ENCODE results near the gene AKR1E2. TPM values are rescaled to one million over a fixed set of nuclear protein-coding genes. Genes with fewer than 3 reads are reported as not detected.
"Not testable (repeated sequence)": the region's sequence is repeated elsewhere in the genome, so short reads cannot be mapped to it uniquely, and the experiment has no call there.

The AKR1E2 gene
- total and polyA plus RNA-seq, 4 donors = 4.3 to 26.7 (median 9.1) TPM

- DNase-seq (ENCODE audit: low read depth in 4 of 6, low spot score in 6 of 6) = no peak
- H3K27ac ChIP-seq (ENCODE audit: low read depth, low read length) = no peak overlapping the region
- no peaks in the 10 kb centered on the region for H3K4me1 ChIP-seq (ENCODE audit: control insufficient read depth, insufficient read depth, low read length)
- H3K27me3 ChIP-seq (ENCODE audit: control insufficient read depth, insufficient read depth, low read length) = no peaks in the 10 kb centered on the region
- WGBS (ENCODE audit: insufficient coverage) = no CpG with 5 or more reads among the region's 2 CpGs
- H3K9me3 ChIP-seq (ENCODE audit: control insufficient read depth, insufficient read depth, low read length) = no peaks in the 10 kb centered on the region
- no peak overlapping the region for H3K4me3 ChIP-seq (ENCODE audit: low read depth, low read length)
- no peaks in the 10 kb centered on the region for H3K36me3 ChIP-seq (ENCODE audit: control insufficient read depth, insufficient read depth, low read length)
Observed at GRCh38 chr10:4812046-4812445, 14.0 kb upstream of the AKR1E2 start.

GRCh38 chr10:4813023-4813422 lies 13.0 kb upstream of the AKR1E2 start:
- Histone ChIP-seq H3K36me3 (ENCODE audit: control insufficient read depth, insufficient read depth, low read length) (no peaks in the 10 kb centered on the region), H3K4me1 (ENCODE audit: control insufficient read depth, insufficient read depth, low read length) (no peaks in the 10 kb centered on the region), H3K27me3 (ENCODE audit: control insufficient read depth, insufficient read depth, low read length) (no peaks in the 10 kb centered on the region), H3K27ac (ENCODE audit: low read depth, low read length) (no peak overlapping the region), H3K4me3 (ENCODE audit: low read depth, low read length) (no peak overlapping the region), H3K9me3 (ENCODE audit: control insufficient read depth, insufficient read depth, low read length) (no peaks in the 10 kb centered on the region)
- DNase-seq (ENCODE audit: low read depth in 4 of 6, low spot score in 6 of 6) = no peak
- 81% methylated on average over 4 of the region's 6 CpGs for WGBS (ENCODE audit: insufficient coverage)

GRCh38 chr10:4813496-4813895 lies 12.5 kb upstream of the AKR1E2 start:
- H3K27me3 ChIP-seq (ENCODE audit: control insufficient read depth, insufficient read depth, low read length) = no peaks in the 10 kb centered on the region
- H3K4me1 ChIP-seq (ENCODE audit: control insufficient read depth, insufficient read depth, low read length) = no peaks in the 10 kb centered on the region
- no peaks in the 10 kb centered on the region for H3K9me3 ChIP-seq (ENCODE audit: control insufficient read depth, insufficient read depth, low read length)
- no peak overlapping the region for H3K27ac ChIP-seq (ENCODE audit: low read depth, low read length)
- no peak for DNase-seq (ENCODE audit: low read depth in 4 of 6, low spot score in 6 of 6)
- H3K4me3 ChIP-seq (ENCODE audit: low read depth, low read length) = no peak overlapping the region
- no peaks in the 10 kb centered on the region for H3K36me3 ChIP-seq (ENCODE audit: control insufficient read depth, insufficient read depth, low read length)
- WGBS (ENCODE audit: insufficient coverage) = 0% methylated on average over 1 of the region's 5 CpGs

DNA sequence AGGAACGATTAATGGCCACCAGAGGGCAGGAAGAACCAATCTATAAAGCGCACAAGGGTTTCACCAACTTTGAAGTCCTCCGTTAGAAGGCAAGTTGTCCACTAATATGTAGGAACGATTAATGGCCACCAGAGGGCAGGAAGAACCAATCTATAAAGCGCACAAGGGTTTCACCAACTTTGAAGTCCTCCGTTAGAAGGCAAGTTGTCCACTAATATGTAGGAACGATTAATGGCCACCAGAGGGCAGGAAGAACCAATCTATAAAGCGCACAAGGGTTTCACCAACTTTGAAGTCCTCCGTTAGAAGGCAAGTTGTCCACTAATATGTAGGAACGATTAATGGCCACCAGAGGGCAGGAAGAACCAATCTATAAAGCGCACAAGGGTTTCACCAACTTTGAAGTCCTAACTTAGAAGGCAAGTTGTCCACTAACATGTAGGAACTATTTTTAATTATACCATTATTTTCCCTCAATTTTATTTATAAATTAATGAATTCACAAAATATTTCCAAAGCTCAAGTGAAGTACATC lies 10.3 kb upstream of the AKR1E2 start:
- H3K27me3 ChIP-seq (ENCODE audit: control insufficient read depth, insufficient read depth, low read length); H3K9me3 ChIP-seq (ENCODE audit: control insufficient read depth, insufficient read depth, low read length); H3K4me1 ChIP-seq (ENCODE audit: control insufficient read depth, insufficient read depth, low read length); DNase-seq (ENCODE audit: low read depth in 4 of 6, low spot score in 6 of 6); H3K4me3 ChIP-seq (ENCODE audit: low read depth, low read length); H3K27ac ChIP-seq (ENCODE audit: low read depth, low read length); H3K36me3 ChIP-seq (ENCODE audit: control insufficient read depth, insufficient read depth, low read length): not testable (repeated sequence)
- no CpG with 5 or more reads among the region's 11 CpGs for WGBS (ENCODE audit: insufficient coverage)

DNA sequence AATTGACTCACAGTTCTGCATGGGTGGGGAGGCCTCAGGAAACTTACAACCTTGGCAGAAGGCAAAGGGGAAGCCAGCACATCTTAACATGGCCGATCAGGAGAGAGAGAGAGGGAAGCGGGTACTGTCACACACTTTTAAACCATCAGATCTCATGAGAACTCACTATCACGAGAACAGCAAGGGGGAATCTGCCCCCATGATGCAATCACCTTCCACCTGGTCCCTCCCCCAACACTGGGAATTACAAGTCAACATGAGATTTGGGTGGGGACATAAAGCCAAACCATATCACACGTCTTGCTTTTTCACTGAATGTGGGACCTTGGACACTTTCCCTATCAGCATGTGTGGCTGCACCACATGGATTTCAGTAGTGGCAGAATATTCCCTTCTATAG lies 9.0 kb upstream of the AKR1E2 start:
- Histone ChIP-seq H3K4me3 (ENCODE audit: low read depth, low read length) (no peak overlapping the region), H3K4me1 (ENCODE audit: control insufficient read depth, insufficient read depth, low read length) (peaks cover 5% of the 10 kb centered on the region), H3K27ac (ENCODE audit: low read depth, low read length) (no peak overlapping the region), H3K9me3 (ENCODE audit: control insufficient read depth, insufficient read depth, low read length) (no peaks in the 10 kb centered on the region), H3K27me3 (ENCODE audit: control insufficient read depth, insufficient read depth, low read length) (peaks cover 4% of the 10 kb centered on the region), H3K36me3 (ENCODE audit: control insufficient read depth, insufficient read depth, low read length) (no peaks in the 10 kb centered on the region)
- DNase-seq (ENCODE audit: low read depth in 4 of 6, low spot score in 6 of 6) = no peak
- WGBS (ENCODE audit: insufficient coverage) = 92% methylated on average over 2 of the region's 4 CpGs

- no peak overlapping the region for H3K4me3 ChIP-seq (ENCODE audit: low read depth, low read length)
- H3K9me3 ChIP-seq (ENCODE audit: control insufficient read depth, insufficient read depth, low read length) = no peaks in the 10 kb centered on the region
- H3K27me3 ChIP-seq (ENCODE audit: control insufficient read depth, insufficient read depth, low read length) = peaks cover 4% of the 10 kb centered on the region
- WGBS (ENCODE audit: insufficient coverage) = no CpG with 5 or more reads among the region's 2 CpGs
- no peaks in the 10 kb centered on the region for H3K36me3 ChIP-seq (ENCODE audit: control insufficient read depth, insufficient read depth, low read length)
- H3K4me1 ChIP-seq (ENCODE audit: control insufficient read depth, insufficient read depth, low read length) = peaks cover 5% of the 10 kb centered on the region
- H3K27ac ChIP-seq (ENCODE audit: low read depth, low read length) = no peak overlapping the region
- no peak for DNase-seq (ENCODE audit: low read depth in 4 of 6, low spot score in 6 of 6)
Observed at GRCh38 chr10:4819067-4819466, 6.9 kb upstream of the AKR1E2 start.

GRCh38 chr10:4819707-4820106 lies 6.3 kb upstream of the AKR1E2 start:
- Histone ChIP-seq H3K27me3 (ENCODE audit: control insufficient read depth, insufficient read depth, low read length) (peaks cover 4% of the 10 kb centered on the region), H3K4me3 (ENCODE audit: low read depth, low read length) (no peak overlapping the region), H3K27ac (ENCODE audit: low read depth, low read length) (no peak overlapping the region), H3K9me3 (ENCODE audit: control insufficient read depth, insufficient read depth, low read length) (no peaks in the 10 kb centered on the region), H3K4me1 (ENCODE audit: control insufficient read depth, insufficient read depth, low read length) (peaks cover 5% of the 10 kb centered on the region), H3K36me3 (ENCODE audit: control insufficient read depth, insufficient read depth, low read length) (no peaks in the 10 kb centered on the region)
- WGBS (ENCODE audit: insufficient coverage) = 76% methylated on average over 3 of the region's 7 CpGs
- DNase-seq (ENCODE audit: low read depth in 4 of 6, low spot score in 6 of 6) = no peak

DNA sequence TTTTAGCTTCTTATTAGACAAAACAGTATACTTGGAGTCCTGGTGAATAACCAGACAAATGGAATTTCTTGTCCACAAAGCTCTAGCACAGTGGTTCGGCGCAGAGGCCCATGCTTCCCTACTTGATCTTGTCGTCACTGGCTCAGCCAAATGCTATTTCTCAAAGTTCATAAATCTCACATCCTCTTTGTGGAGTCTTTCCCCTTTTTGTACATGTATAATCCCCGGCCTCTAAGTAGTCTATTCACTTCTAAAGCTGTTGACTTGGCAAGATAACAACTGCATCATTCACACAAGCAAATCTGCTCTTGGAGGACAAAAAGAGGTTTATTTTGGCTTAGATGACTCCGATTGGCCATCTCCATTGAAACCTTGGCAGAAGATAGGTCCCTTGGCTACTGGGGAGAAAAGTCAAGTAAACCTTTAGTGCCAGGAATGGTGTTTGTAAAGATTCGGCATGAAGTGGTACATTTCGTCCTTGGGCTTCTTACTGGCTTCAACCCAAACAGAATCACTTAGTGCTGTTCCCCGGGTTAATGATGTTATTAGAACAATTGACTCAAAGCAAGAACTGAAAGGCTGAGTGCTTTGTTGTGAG lies 5.1 kb upstream of the AKR1E2 start:
- peaks cover 6% of the 10 kb centered on the region for H3K27me3 ChIP-seq (ENCODE audit: control insufficient read depth, insufficient read depth, low read length)
- no peaks in the 10 kb centered on the region for H3K9me3 ChIP-seq (ENCODE audit: control insufficient read depth, insufficient read depth, low read length)
- no peaks in the 10 kb centered on the region for H3K36me3 ChIP-seq (ENCODE audit: control insufficient read depth, insufficient read depth, low read length)
- DNase-seq (ENCODE audit: low read depth in 4 of 6, low spot score in 6 of 6) = peak; percentile 78 to 94 (median 82)
- peak overlapping the region; percentile 81 for H3K27ac ChIP-seq (ENCODE audit: low read depth, low read length)
- WGBS (ENCODE audit: insufficient coverage) = 27% methylated on average over 4 of the region's 8 CpGs
- no peak overlapping the region for H3K4me3 ChIP-seq (ENCODE audit: low read depth, low read length)
- H3K4me1 ChIP-seq (ENCODE audit: control insufficient read depth, insufficient read depth, low read length) = peaks cover 13% of the 10 kb centered on the region

DNA sequence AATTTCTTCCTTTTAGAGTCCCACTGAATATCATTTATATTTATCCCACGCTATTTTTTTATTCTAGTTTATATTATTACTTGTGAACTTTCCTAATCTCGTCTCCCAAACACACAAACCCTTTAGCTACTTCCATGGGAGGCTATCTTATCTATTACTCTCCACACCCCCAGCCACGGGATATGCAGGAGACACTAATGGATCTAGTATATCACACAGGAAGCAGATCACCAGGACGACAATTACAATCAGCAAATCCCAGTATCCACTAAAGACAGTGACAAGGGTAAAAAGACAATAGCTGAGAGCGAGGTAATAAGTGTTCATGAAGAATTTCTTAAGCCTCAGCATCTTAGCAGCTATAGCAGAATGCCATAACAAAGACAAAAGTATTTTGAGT lies 3.8 kb upstream of the AKR1E2 start:
- Histone ChIP-seq H3K27me3 (ENCODE audit: control insufficient read depth, insufficient read depth, low read length) (peaks cover 6% of the 10 kb centered on the region), H3K36me3 (ENCODE audit: control insufficient read depth, insufficient read depth, low read length) (no peaks in the 10 kb centered on the region), H3K9me3 (ENCODE audit: control insufficient read depth, insufficient read depth, low read length) (no peaks in the 10 kb centered on the region), H3K27ac (ENCODE audit: low read depth, low read length) (no peak overlapping the region), H3K4me3 (ENCODE audit: low read depth, low read length) (no peak overlapping the region), H3K4me1 (ENCODE audit: control insufficient read depth, insufficient read depth, low read length) (peaks cover 21% of the 10 kb centered on the region)
- no peak for DNase-seq (ENCODE audit: low read depth in 4 of 6, low spot score in 6 of 6)
- no CpG with 5 or more reads among the region's 5 CpGs for WGBS (ENCODE audit: insufficient coverage)

DNA sequence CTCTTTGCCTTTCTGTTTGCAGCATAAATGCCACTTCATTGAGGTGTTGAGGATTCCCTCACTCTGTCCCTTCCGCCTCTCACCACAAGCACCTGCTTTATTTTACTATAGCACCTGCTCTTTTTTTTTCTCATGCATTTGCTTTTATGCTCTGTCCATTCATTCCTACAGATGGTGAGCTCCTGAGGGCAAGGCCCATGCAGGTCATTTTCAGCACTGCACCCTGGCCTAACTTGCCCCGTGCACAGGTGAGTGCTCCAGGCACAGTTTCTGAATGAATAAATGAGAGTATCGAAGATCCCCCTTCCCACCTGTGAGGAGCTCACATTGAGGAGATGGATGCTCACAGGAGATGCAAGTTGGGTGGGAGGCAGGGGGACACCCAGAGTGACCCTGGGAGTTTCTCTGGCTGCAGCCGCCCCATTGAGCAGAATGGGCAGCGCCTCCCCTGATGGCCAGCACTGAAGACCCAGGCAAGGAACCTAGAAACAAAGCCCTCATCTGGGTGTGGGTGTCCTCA lies 1.2 kb upstream of the AKR1E2 start:
- no peak for DNase-seq (ENCODE audit: low read depth in 4 of 6, low spot score in 6 of 6)

More for the DNA sequence above, 1.2 kb upstream of the AKR1E2 start:
- 95% methylated on average over 4 of the region's 5 CpGs for WGBS (ENCODE audit: insufficient coverage)
- peaks cover 2% of the 10 kb centered on the region for H3K27me3 ChIP-seq (ENCODE audit: control insufficient read depth, insufficient read depth, low read length)
- H3K27ac ChIP-seq (ENCODE audit: low read depth, low read length) = no peak overlapping the region
- H3K4me3 ChIP-seq (ENCODE audit: low read depth, low read length) = no peak overlapping the region
- H3K9me3 ChIP-seq (ENCODE audit: control insufficient read depth, insufficient read depth, low read length) = no peaks in the 10 kb centered on the region
- peaks cover 24% of the 10 kb centered on the region for H3K4me1 ChIP-seq (ENCODE audit: control insufficient read depth, insufficient read depth, low read length)
- no peaks in the 10 kb centered on the region for H3K36me3 ChIP-seq (ENCODE audit: control insufficient read depth, insufficient read depth, low read length)

Measured in spinal cord (tissue), 10 donors.